ENCODE measurements around the gene CACNG8. TPM values are rescaled to one million over a fixed set of nuclear protein-coding genes. Genes with fewer than 3 reads are reported as not detected.

CACNG8 gene
- total and polyA plus RNA-seq, 2 experiments from 2014 or later: 0.11 TPM; not detected in 1

DNA sequence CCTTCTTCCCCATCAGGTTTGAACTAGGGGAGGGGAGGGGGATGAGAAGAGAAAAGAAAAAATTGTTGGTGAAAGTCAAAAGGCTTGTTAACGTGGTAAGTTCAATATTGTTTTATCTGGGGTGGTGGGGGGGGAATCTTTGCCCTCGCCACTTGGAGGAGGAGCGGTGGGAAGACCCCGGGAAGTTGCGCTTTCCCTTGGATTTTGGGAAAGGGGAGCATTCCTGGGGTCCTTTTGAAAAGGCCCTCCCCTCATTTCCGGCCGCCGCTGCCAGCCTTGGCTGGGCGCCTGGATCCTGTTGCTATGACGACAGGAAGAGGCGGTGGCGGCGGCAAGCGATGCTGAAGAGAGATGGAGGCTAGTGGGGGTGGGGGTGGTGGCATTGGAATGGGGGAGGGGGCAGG is 4.6 kb upstream of the CACNG8 start:
- H3K4me1 ChIP-seq (ENCODE audit: insufficient read depth): no peaks in the 10 kb centered on the region
- no peak overlapping the region for H3K9ac ChIP-seq
- no peaks in the 10 kb centered on the region for H3F3A ChIP-seq (ENCODE audit: insufficient read depth)
- no peak overlapping the region for H2AFZ ChIP-seq
- in situ Hi-C loops (cut with MboI): no loop called here
- H3K9me2 ChIP-seq (ENCODE audit: insufficient read depth): no peaks in the 10 kb centered on the region
- peaks cover 63% of the 10 kb centered on the region for H3K27me3 ChIP-seq (replicated peaks; ENCODE audit: insufficient read depth)
- no peaks in the 10 kb centered on the region for H3K79me2 ChIP-seq (ENCODE audit: insufficient read depth)
- DNase-seq: no peak
- H4K20me1 ChIP-seq (ENCODE audit: insufficient read depth): no peaks in the 10 kb centered on the region
- H3K9me3 ChIP-seq (ENCODE audit: low read depth): no peaks in the 10 kb centered on the region
- no peak overlapping the region for H3K4me3 ChIP-seq
- no peaks in the 10 kb centered on the region for H3K36me3 ChIP-seq (ENCODE audit: low read depth)
- H3K27ac ChIP-seq: no peak overlapping the region
- TF ChIP-seq EZH2phosphoT487 (IDR thresholded peaks at IDR 0.05; ENCODE audit: insufficient read depth, low read depth) (no peak), EZH2 (IDR thresholded peaks at IDR 0.05; ENCODE audit: insufficient read depth, poor library complexity, severe bottlenecking) (no peak)
- WGBS, 2 experiments (ENCODE audit: low coverage in 1 of 2, low lambda C conversion rate in 2 of 2, missing lambda C conversion rate in 2 of 2): 3% methylated on average over 14 of the region's 14 CpGs
- H3K4me2 ChIP-seq (ENCODE audit: unreplicated experiment): no peak overlapping the region

DNA sequence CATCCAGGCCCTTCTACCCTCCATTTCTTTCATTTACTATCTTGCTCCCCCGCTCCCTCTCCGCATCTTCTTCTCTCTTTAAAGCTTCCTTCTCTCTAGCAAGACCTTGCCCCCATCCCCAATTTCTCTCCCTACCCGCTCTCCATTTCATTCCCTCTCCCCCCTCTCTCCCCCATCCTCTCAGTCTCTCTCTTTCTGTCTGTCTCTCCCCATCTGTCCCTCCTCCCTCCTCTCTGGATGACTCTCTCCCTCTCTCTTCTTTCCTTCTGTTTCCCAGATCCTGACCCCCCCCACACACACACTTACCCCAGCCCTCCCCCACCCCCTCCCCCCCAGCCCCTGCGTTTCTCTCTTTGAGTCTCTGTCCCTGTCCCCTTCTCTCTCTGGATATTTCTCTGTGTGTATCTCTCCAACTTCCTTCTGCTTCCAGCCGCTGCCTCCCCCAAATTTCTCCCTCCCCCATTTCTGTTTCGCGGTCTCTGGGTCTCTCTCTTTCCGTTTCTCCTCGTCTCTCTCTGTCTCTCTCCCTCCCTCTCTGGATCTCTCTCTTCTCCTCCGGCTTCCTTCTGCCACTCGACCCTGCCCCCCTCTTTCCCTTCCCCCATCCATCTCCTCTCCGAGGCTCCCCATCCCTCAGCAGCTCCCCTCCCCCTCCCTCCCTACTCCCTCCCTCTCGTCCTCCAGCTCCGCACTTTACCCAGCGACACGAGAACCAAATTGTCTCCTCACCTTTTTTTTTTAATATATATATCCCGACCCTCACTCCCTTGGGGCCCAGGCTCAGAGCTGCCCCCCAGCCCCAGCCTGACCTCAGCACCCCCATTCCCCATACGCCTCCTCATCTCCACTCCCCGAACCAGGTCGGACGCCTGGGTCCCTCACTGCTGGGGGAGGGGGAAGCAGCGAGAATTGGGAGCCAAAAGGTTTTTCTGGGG is 3.6 kb upstream of the CACNG8 start:
- Histone ChIP-seq H3F3A (ENCODE audit: insufficient read depth) (no peaks in the 10 kb centered on the region), H4K20me1 (ENCODE audit: insufficient read depth) (no peaks in the 10 kb centered on the region), H3K9ac (no peak overlapping the region), H3K4me2 (ENCODE audit: unreplicated experiment) (no peak overlapping the region), H3K9me3 (ENCODE audit: low read depth) (no peaks in the 10 kb centered on the region), H3K4me1 (ENCODE audit: insufficient read depth) (no peaks in the 10 kb centered on the region), H2AFZ (no peak overlapping the region), H3K36me3 (ENCODE audit: low read depth) (no peaks in the 10 kb centered on the region), H3K27ac (no peak overlapping the region), H3K79me2 (ENCODE audit: insufficient read depth) (no peaks in the 10 kb centered on the region), H3K4me3 (no peak overlapping the region), H3K9me2 (ENCODE audit: insufficient read depth) (no peaks in the 10 kb centered on the region), H3K27me3 (replicated peaks; ENCODE audit: insufficient read depth) (peaks cover 69% of the 10 kb centered on the region)
- no peak for DNase-seq
- TF ChIP-seq EZH2phosphoT487 (IDR thresholded peaks at IDR 0.05; ENCODE audit: insufficient read depth, low read depth) (no peak), EZH2 (IDR thresholded peaks at IDR 0.05; ENCODE audit: insufficient read depth, poor library complexity, severe bottlenecking) (no peak)
- WGBS, 2 experiments (ENCODE audit: low coverage in 1 of 2, low lambda C conversion rate in 2 of 2, missing lambda C conversion rate in 2 of 2): 0 to 4% methylated on average over 9 to 22 of the region's 22 CpGs
- in situ Hi-C loops (cut with MboI): no loop called here

DNA sequence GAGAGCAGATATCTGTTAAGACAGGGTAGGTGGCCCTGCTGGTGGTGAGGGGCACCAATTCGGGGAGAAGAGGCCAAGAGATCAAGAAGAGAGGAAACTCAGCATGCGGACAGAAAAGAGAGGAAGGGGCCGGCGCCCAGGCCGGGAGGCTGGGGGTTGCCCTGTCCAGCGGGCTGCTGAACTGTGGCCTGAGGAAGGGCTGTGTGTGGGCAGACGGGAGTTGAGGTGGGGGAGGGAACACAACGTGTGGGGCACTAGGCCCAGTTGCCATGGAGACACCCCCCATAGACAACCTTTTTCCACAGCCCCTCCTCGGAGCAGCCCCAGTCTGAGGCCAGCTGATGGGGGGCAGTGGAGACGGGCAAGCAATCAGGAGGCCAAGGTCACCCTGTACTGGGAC is 2.5 kb upstream of the CACNG8 start:
- no peak for DNase-seq
- peaks cover 70% of the 10 kb centered on the region for H3K27me3 ChIP-seq (replicated peaks; ENCODE audit: insufficient read depth)

DNA sequence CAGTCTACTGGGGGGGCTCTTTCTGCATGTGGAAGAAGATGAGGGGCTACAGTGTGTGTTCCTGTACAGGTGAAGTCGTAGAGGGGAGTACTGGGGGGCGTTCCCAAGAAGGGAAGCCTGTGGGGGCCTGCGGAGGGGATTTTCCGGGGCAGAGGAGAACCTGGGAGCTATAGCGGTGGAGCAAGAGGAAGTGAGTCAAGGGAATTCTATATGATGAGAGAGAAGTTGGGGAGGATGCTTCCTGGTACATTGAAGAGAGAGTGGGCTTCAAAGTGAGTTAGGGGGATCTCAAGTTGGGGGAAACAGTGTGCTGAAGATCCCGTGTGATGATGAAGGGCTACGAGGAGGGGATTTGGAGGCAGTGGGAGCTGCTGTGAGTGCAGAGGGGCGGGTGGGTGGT is 1.9 kb upstream of the CACNG8 start:
- Histone ChIP-seq H3K36me3 (ENCODE audit: low read depth) (no peaks in the 10 kb centered on the region), H3K79me2 (ENCODE audit: insufficient read depth) (no peaks in the 10 kb centered on the region), H3K4me2 (ENCODE audit: unreplicated experiment) (no peak overlapping the region), H3K27me3 (replicated peaks; ENCODE audit: insufficient read depth) (peaks cover 70% of the 10 kb centered on the region), H4K20me1 (ENCODE audit: insufficient read depth) (no peaks in the 10 kb centered on the region), H3K9ac (no peak overlapping the region), H3K4me3 (no peak overlapping the region), H3K9me3 (ENCODE audit: low read depth) (no peaks in the 10 kb centered on the region), H2AFZ (no peak overlapping the region), H3F3A (ENCODE audit: insufficient read depth) (no peaks in the 10 kb centered on the region), H3K4me1 (ENCODE audit: insufficient read depth) (no peaks in the 10 kb centered on the region), H3K9me2 (ENCODE audit: insufficient read depth) (no peaks in the 10 kb centered on the region), H3K27ac (no peak overlapping the region)
- in situ Hi-C loops (cut with MboI): no loop called here
- WGBS, 2 experiments (ENCODE audit: low coverage in 1 of 2, low lambda C conversion rate in 2 of 2, missing lambda C conversion rate in 2 of 2): 3 to 11% methylated on average over 7 to 8 of the region's 8 CpGs
- TF ChIP-seq EZH2 (IDR thresholded peaks at IDR 0.05; ENCODE audit: insufficient read depth, poor library complexity, severe bottlenecking) (no peak), EZH2phosphoT487 (IDR thresholded peaks at IDR 0.05; ENCODE audit: insufficient read depth, low read depth) (no peak)
- no peak for DNase-seq

More for the DNA sequence above, 2.5 kb upstream of the CACNG8 start:
- Histone ChIP-seq H3F3A (ENCODE audit: insufficient read depth) (no peaks in the 10 kb centered on the region), H3K4me2 (ENCODE audit: unreplicated experiment) (no peak overlapping the region), H3K9me3 (ENCODE audit: low read depth) (no peaks in the 10 kb centered on the region), H3K4me1 (ENCODE audit: insufficient read depth) (no peaks in the 10 kb centered on the region), H3K4me3 (no peak overlapping the region), H2AFZ (no peak overlapping the region), H3K9me2 (ENCODE audit: insufficient read depth) (no peaks in the 10 kb centered on the region), H4K20me1 (ENCODE audit: insufficient read depth) (no peaks in the 10 kb centered on the region), H3K36me3 (ENCODE audit: low read depth) (no peaks in the 10 kb centered on the region), H3K79me2 (ENCODE audit: insufficient read depth) (no peaks in the 10 kb centered on the region), H3K27ac (no peak overlapping the region), H3K9ac (no peak overlapping the region)
- no peak for TF ChIP-seq EZH2 (IDR thresholded peaks at IDR 0.05; ENCODE audit: insufficient read depth, poor library complexity, severe bottlenecking)
- no peak for TF ChIP-seq EZH2phosphoT487 (IDR thresholded peaks at IDR 0.05; ENCODE audit: insufficient read depth, low read depth)
- in situ Hi-C loops (cut with MboI): no loop called here
- WGBS, 2 experiments (ENCODE audit: low coverage in 1 of 2, low lambda C conversion rate in 2 of 2, missing lambda C conversion rate in 2 of 2): 8 to 13% methylated on average over 6 to 10 of the region's 10 CpGs

Data from GM23248 (cell line).